ENCODE results near the gene GAD1.

Gene GAD1

DNA sequence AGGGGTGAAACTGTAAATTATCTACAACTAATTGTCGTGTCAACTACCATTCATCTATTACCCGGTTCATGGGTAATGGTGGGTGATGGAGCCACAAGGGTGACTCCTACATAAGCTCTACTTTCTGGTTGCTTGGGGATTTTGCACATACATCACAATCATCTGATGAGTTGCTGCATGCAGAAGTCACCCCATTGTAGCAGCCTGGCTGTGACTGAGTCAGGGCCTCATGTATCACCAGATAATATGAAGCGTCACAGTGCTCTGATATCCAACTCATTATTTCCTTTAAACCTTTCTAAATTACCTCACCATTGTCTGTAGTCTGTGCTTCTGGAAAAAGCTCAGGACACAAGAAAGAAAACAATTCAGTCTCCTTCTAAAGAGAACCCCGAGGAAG, 79.9 kb downstream of the GAD1 start:
- DNase-seq, result no peak

DNA sequence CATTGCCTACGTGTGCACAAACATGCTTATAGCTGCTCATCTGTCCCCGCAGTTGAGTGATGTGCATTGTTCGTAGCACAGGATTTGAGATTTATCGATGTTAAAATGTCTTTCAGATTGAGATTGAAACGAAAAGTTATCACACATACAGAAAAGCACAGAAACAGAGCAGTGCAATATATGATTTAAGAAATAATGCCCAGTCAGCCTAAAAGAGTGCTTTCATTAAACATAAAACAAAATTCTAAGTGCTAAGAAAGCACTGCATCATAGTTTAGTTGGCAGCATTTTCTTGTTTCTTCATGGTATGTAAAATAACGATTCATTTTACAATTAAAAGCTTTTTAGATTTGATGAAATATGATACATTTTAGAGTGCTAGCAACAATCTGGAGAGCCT, 80.4 kb downstream of the GAD1 start:
- DNase-seq, result no peak

DNA sequence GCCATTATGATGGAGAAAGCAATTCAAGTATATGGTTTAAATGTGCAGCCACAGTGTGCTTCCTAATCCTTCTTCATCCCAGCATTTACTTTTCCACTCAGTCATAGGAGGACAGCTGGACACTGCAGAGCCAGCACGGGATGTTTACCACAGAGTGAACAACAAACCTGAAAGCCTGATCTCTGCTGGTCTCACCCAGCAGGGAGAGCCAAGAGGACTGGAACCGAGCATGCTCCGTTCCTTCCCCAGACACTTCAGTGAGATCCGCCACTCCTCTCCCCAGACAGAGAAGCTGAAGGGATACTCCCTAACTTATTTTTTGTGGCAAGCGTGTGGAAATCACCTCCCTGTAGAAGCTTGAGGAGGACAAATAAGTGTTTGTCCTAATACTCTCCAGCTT, 89.2 kb downstream of the GAD1 start:
- DNase-seq, result no peak

All from 8988T (cell line).